Globus pallidus (tissue), 1 donor: ENCODE measurements around the gene USP47.
"Not testable (repeated sequence)": the region's sequence is repeated elsewhere in the genome, so short reads cannot be mapped to it uniquely, and the experiment has no call there.

Experiments used
- DNase-seq: peaks from one replicate; pipeline ENCODE4 v3.0.0-alpha.2; 2015; ENCODE audit warnings: low spot score

The USP47 gene

DNA sequence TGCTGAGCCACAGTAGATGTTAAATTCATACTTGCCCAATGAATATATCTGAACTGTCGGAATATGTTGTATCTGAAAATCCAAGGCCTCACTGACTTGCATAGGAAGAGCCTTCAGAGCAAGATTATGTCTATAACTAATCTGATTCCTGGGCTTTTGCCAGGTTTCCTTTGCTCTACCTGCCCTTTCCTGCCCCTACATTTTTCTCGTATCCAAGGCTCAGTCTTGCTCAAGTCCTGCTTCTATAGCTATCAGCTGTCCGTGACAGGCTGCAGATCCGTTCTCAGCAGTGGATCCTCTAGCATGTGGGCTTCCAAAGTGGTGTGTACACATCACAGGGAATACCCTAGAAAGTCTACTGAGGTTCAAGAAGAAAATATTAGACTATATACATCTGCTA, 18.8 kb upstream of the USP47 start:
- DNase-seq, result no peak

DNA sequence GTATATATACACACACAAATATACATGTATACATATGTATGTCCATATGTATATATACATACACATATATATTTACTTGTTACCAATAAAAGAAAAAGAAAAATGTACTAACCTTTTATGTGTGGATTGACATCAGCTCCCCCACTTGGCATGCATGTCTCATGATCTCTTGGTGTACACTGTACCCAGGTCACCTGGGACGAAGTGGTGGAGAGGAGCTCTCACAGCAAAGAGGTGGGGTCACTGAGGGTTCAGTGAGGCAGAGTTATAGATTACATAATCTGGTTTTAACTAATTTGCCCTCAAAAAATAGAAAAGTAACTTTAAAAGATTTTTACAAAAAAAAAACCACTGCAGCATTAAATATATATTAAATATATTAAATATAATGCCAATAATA, 15.5 kb upstream of the USP47 start:
- DNase-seq, result no peak

DNA sequence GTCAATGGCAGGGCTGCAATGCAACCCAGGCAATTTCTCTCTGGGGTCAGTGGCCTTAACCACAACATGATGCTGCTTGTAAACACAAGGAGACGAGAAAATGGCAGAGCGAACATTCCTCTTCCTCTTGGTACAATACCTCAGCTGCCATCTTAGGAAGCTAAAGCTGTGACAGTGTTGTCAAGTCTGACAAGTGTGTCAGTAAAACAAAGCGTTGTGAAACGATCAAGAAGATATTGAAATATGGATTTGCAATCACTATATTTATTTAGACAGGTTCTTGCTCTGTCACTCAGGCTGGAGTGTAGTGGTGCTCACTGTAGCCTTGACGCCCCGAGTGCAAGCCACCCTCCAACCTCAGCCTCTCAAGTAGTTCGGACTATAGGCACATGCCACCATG, 14.5 kb upstream of the USP47 start:
- DNase-seq, result no peak

DNA sequence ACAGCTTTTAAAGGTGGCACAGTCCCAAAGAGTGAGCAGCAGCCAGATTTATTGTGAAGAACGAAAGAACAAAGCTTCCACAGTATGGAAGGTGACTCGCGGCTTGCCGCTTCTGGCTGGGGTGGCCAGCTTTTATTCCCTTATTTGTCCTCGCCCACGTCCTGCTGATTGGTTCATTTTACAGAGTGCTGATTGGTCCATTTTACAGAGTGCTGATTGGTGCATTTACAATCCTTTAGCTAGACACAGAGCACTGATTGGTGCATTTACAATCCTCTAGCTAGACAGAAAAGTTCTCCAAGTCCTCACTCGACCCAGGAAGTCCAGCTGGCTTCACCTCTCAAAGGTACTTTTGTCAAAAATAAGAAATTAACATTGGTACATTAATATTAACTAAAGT, 10.4 kb upstream of the USP47 start:
- DNase-seq, result not testable (repeated sequence)

DNA sequence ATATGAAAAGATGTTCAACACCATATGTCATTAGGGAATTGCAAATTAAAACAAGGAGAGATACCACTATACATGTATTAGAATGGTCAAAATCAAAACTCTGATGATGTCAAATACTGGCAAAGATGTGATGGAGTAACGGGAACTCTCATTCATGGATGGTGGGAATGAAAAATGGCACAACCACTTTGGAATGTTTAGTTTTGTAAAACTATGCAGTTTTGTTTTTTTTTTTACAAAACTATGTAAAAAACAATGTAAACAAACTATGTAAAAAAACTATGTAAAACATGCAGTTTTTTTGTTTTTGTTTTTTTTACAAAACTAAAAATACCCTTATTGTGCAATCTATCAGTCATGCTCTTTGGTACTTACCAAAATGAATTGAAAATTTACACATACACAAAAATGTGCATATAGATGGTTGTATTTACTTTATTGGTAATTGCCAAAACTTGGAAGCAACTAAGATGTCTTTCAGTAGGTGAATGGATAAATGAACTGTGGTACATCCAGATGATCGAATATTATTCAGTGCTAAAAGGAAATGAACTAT, 5.0 kb upstream of the USP47 start:
- no peak for DNase-seq

DNA sequence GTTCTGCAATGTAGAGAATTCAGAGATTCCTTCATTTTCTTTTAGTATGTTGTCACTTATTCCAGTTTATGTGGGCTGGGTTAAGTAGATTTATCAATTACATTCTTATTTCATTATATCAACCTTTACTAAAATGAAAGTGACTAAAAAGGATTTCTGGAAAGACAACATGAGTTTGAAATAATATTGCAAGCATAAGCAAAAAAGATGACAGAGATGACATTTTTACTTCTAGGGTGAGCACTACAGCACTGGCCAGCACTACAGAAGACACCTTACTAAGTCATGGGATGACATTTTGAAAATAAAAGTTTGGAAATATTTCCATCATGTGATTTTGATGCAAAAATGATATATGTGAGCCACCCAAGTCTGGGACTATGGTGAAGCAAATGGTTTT, 2.1 kb upstream of the USP47 start:
- no peak for DNase-seq

DNA sequence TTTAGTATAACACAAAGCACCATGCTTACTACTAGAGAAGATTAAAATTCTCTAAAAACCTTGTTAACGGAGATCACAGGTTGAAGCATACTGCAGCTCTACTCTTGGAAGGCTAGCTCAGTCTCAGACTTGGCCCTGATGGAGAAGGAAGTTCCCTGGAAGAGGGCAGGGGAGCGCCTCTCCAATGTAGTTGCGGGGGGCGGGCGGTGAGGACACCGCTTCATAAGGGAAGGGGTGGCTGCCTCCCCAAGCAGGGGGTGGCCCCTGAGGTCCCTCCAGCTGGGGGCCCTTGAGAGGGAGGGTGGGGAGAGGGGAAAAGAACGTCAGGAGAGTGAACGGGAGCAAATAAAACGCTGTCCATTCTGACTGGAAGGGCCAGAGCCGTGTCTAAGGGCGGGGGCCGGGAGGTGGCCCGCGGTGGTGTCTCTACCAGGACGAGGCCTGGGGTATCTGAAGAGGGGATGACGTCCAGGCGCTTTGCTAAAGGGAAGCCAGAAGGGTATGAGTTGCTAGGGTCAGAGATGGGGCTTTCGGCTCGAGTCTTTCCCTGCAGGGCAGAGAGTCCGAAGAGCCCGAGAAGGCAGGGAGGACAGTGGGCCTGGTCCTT, 553 bp upstream of the USP47 start:
- DNase-seq, result peak; percentile 79

DNA sequence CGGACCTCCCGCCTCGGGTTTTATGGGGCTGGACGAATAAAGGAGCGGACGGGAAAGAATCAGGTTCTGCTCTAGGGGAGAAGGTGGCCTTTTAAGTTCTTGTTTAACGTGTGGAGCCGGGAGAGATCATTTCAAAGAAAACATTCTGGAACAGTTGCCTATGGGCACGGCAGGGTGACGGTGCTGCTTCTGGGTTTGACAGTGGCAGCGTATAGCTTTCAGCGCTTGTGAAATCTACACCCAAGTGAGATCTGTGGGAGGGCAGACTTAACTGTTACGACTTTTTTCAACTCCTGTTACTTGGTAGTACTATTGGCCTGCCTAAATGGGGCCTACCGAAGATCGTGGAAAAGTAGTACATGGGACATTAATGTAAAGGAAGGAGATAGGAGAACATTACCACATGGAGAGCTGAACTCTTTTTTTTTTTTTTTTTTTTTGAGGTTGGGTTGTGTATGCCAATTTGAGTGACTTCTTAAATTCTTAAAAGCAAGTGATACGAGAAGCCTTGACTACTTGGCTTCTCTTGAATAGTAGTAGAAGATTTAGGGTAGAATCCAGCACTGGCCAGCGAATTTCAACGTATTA, 743 bp downstream of the USP47 start:
- peak; percentile 71 for DNase-seq

DNA sequence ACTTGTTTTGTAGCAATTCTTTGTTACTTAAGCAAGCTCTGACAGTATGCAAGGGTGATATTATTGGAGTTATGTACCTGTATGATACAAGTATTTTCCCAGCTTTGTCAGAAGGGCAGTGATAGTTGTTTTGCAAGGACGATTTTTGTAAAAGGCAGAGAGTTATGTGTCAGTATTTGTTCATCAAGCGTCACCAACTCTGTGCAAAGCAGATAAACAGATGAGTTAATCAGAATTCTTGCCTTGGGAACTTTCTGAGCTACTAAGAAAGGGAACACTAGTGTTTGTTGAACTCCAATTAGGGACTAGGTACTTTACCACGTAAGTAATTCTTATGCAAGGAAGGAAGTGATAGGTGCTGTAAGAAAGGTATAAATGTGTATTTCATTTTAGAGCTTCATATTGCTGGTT, 1.4 kb downstream of the USP47 start:
- peak; percentile 50 for DNase-seq

DNA sequence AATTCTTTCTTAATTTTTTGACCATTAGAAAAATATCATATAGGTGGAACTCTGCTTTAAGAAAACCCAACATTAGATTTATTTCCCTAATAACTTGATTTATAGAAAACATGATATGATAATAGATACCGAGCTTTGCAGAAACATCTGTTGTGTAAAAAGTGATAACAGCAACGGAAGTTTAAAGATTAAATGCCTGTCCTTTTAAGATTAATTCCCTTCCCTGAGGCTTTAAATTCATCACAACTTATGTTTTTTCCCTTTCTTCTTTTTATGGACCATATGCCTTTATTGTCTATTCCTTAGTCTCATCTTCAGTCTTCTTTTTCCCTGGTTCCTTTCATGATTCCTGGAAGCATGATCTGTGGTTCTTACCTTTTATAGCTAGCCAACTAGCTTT, 1.9 kb downstream of the USP47 start:
- no peak for DNase-seq

DNA sequence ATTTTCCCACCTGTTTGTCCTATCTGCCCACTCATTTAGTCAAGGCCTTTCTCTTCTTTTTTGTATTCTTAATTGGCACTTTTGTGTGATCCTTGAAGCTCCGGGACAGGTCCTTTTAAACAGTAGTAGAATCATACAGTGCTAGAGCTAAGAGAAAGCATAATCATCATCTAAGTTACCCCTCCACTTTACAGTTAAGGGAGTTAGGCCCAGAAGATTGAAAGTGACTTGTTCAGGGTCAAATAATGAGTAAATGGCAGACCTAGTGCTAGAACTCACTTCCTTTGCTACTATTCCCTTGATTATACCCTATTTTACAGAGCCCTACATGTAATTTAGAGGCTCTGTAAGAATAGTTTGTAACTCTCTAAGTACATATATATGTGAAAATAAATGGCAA, 2.5 kb downstream of the USP47 start:
- no peak for DNase-seq

DNA sequence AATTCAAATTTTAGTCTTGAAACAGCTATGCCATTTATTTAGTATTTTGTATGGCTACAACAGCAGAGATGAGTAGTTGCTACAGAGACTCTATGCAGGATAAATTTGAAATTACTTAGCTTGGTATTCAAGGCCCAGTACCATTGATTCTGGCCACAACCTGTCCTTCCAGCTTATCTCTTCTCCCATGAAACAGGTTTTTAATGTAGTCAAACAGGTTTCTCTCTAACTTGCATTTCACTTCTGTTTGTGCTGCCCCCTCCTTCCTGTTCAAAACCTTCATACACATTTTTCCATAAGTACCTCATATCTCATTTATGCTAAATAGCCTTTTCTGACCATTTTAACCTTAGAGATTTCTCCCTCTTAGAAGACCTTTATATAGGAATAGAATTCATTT, 3.3 kb downstream of the USP47 start:
- no peak for DNase-seq

DNA sequence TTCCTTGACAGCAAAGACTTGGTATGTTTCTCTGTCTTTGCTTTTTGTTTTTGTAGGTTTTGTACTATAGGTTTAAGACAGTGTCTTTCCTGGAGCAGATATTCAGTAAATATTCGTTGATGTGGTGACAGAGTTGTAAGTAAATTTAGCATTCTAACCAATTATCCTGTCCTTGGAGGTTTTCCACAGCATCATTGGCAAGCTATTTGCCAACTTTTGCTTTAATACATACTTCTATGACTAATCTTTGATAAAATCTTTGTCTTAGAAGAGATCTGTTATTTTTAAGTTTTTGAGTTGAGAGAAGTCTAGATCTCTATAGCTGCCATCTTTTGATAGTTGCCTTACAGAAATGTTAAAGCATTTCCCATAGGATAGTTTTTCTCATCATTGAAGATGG, 3.8 kb downstream of the USP47 start:
- no peak for DNase-seq

DNA sequence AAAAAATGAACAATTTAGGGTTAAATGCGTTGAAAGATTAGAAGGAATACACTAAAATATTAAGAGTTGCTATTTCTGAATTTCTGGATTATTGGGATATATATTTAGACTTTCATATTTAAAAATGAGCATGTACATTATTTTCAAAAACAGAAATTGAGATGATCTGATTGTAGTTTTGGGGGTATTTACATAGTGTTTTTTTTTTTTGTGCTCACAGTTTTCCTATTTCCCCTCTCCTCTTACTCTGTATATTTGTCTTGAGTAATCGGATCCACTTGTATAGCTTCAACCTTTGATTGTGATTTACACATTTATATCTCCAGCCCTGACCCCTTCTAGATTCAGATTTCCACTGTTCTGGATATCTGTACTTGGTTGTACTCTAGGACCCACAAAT, 5.3 kb downstream of the USP47 start:
- DNase-seq, result no peak

DNA sequence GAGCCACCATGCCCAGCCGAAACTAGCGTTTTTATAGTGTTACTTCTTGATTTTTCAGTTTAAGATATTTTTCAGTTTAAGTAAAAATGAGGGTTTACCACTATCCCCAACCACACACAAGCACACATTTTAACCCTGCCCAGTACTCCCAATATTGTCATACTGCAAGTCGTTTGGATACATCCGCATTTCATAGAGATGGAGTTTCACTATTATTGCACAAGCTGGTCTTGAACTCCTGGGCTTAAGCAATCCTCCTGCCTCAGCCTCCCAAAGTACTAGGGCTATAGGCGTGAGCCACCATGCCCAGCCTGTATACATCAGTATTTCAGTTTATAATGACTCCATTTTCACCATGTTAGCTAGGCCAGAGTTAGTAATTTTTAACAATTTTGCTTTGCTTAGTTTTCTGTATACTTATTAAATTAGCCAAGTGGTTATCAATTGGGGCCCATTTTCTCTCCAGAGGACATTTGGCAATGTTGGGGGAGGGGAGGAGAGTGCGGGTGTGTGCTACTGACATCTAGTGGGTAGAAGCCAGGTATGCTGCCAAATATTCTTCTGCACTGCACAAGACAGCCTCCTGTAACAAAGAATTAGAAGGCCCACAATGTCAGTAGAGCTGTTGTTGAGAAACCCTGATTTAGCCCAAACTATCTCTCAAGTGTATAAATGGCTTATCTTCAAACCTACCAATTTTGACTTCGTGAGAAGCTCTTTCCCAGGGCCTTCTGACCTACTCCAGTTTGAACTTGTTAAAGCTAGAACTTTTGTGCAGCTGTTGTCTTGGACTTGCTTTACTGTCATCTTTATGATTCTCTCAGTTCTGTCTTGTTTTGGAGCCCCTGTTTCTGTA, 7.3 kb downstream of the USP47 start:
- DNase-seq, result peak; percentile 66

DNA sequence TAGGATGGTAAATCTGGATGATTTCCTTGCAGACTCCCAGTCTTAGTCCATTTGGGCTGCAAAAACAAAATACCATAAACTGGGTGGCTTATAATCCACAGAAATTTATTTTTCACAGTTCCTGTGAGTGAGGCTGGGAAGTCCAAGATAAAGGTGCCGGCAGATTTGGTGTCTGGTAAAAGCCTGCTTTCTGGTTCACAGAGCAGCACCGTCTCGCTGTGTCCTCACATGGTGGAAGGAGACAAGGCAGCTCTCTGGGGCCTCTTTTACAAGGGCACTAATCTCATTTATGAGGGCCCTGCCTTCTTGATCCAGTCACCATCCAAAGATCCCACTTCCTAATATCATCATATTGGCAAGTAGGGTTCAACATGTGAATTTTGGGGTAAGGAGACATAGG, 8.9 kb downstream of the USP47 start:
- no peak for DNase-seq

DNA sequence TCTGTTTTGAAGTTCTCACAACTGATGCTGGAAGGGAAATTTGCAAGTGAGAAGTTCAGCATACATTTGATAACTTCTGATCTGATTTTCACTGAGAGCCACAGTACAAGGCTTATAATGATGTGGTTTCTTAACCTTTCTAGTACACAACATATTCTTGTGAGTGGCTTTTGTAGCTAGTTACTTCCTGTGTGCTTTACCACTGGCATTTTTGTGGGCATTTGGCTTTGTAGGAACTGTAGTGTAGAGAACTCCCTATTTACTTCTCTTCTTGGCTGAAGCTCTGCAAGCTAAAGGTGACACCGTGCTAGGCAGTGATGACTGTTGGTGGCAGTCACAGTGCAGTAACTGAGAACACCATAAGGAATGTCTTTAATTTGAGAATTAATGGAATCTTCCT, 14.9 kb downstream of the USP47 start:
- DNase-seq, result no peak

DNA sequence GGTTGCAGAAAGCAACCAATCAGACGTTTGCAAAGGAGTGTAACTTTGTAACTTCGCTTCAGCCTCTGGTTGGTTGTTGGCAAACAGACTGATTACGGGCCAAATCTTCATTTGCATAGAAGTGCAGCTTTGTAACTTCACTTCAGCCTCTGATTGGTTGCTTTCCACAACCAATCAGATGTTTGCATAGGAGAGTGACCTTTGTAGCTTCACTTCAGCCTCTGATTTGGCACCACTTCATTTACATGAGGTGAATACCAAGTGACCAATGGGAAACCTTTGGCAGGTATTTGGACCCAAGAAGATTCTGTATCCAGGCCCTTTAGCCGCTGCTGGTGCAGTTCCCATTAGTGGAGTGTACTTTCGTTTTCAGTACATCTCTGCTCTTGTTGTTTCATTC, 16.0 kb downstream of the USP47 start:
- DNase-seq, result peak; percentile 40

DNA sequence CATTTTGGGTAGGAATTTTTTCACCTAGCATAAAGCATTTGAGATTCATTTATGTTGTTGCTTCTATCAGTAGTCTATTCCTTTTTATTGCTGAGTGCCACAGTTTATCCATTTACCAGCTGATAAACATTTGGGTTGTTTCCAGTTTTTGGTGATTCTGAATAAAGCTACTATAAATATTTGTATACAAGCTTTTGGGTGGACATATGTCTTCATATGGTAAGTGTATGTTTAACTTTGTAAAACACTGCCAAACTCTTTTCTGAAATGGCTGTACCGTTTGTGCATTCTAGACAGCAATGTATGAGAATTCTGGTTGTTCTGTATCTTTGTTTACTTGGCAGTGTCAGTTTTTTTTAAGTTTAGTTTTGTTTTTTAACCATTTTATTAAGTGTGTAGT, 16.9 kb downstream of the USP47 start:
- no peak for DNase-seq

DNA sequence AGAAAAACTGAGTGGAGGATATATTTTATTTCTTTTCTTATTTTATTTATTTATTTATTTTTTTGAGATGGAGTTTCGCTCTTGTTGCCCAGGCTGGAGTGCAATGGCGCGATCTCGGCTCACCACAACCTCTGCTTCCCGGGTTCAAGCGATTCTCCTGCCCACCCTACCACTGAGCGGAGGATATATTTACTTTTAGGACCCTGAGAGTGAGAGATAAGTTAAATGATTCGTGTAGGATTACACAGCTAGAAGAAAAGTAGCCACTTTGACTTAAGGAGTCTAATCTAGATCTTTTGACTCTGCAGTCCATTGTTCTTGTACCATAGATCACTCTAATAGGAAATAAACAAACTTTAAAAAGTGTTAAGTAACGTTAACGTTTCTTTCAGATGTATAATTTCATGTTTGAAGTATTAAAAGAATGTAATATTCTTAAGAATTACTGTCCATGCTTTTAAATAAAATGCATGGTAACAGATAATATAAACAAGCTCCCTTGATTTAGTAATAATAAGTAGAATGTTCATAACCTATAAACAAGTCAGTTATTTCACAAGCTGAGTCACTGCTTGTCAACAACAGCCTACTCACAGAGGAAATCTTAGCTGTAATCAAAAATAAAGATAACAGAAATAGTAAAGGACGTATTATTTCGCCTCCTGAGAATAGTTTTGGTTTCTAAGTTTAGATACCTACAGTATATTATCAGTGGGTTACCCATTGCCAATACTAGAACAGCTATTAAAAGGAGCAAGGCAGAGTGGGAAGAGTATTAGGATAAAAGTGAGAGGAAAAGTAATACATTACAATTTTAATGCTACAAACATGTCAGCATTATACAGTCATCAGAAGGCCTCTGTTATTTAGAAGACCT, 18.6 kb downstream of the USP47 start:
- DNase-seq, result no peak

DNA sequence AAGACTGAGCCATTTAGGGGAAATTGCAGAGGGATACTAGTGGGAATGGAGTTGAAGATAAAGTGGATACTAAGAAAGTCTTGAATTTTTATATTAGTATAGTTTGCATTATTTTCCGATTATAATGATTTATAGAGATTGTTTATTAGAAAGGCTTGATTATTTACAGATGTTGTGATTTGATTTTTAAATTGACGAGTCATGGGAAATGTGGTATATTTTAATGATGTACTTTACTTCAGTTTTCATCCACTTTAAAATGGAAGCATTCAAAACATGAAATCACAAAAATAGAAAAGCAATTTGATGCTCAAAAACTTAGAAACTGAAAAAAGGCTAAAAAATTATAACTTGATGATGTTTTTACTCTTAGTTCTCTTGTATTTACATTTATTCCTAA, 21.2 kb downstream of the USP47 start:
- no peak for DNase-seq

DNA sequence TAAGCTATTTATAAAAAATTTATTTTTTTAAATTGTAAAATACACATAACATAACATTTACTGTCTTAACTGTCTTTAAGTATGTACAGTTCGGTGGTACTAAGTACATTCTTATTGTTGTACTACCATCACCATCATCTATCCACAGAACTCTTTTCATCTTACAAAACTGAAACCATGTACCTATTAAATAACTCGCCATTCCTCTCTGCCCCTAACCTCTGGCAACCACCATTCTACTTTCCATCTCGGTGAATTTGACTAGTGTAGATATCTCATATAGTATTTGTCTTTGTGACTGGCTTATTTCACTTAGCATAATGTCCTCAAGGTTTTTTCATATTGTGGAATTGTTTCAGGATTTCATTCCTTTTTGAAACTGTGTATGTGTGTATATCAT, 22.6 kb downstream of the USP47 start:
- DNase-seq, result no peak
